Measurements from ENCODE around the gene GNL2.
"Not testable (repeated sequence)": the region's sequence is repeated elsewhere in the genome, so short reads cannot be mapped to it uniquely, and the experiment has no call there.

- not testable (repeated sequence) for TF ChIP-seq ZNF274 (IDR thresholded peaks at IDR 0.05; ENCODE audit: low read depth, low read length); YY1 (IDR thresholded peaks at IDR 0.05; ENCODE audit: insufficient read depth, insufficient read length); SUZ12 (IDR thresholded peaks at IDR 0.05; ENCODE audit: extremely low read depth, insufficient read depth, insufficient read length)
Measured at GRCh38 chr1:37559957-37560379, 35.8 kb downstream of the GNL2 start.

Measured in NT2/D1 (cell line).